Measurements from ENCODE around the gene IL1F10.

DNA sequence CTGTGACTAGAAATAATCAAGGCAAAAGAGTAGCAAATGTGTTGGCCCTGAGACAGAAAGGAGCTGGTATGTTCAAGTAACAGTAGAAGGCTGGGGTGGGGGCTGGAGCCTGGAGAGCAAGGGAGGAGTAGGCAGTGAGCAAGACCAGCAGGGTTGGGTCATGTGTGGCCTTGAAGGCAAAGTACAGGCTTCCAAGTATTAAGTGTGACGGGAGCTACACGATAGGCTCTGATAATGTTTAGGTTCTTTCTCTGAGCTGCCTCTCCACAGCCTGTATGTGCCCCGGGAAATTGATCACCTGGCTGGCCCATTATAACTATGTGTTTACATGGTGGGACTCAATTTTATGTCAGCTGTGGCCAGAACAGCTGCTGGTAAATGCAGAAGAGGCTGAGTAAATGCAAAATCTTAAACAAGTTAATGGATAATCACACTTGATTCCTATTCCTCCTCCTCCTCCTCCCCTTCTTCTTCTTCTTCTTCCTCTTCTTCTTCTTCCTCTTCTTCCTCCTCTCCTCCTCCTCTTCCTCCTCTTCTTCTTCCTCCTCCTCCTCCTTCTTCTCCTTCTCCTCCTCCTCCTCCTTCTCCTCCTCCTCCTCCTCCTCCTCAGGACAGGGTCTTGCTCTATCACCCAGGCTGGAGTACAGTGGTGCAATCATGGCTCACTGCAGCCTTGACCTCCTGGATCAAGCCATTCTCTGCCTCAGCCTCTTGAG lies 9.3 kb downstream of the IL1F10 start:
- TF ChIP-seq, protein P1, sequence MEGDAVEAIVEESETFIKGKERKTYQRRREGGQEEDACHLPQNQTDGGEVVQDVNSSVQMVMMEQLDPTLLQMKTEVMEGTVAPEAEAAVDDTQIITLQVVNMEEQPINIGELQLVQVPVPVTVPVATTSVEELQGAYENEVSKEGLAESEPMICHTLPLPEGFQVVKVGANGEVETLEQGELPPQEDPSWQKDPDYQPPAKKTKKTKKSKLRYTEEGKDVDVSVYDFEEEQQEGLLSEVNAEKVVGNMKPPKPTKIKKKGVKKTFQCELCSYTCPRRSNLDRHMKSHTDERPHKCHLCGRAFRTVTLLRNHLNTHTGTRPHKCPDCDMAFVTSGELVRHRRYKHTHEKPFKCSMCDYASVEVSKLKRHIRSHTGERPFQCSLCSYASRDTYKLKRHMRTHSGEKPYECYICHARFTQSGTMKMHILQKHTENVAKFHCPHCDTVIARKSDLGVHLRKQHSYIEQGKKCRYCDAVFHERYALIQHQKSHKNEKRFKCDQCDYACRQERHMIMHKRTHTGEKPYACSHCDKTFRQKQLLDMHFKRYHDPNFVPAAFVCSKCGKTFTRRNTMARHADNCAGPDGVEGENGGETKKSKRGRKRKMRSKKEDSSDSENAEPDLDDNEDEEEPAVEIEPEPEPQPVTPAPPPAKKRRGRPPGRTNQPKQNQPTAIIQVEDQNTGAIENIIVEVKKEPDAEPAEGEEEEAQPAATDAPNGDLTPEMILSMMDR (IDR thresholded peaks at IDR 0.05; ENCODE audit: insufficient read depth, low read depth, low read length): no peak
- no peak for TF ChIP-seq EZH2 (IDR thresholded peaks at IDR 0.05; ENCODE audit: insufficient read depth, low read length)
